ENCODE data around the gene LRRTM2.
"Not testable (repeated sequence)": the region's sequence is repeated elsewhere in the genome, so short reads cannot be mapped to it uniquely, and the experiment has no call there.

Gene LRRTM2

GRCh38 chr5:138874771-138875551 lies at the start of gene LRRTM2:
Gene LRRTM2 (minus strand): TSS chr5:138875335. CDS start chr5:138874911, 424 bp downstream.
- DNase-seq, result no peak

GRCh38 chr5:138922494-138922893 lies 47.4 kb upstream of the LRRTM2 start:
- DNase-seq, result no peak

- not testable (repeated sequence) for DNase-seq
Observed at GRCh38 chr5:138921362-138921761, 46.2 kb upstream of the LRRTM2 start.

- no peak for DNase-seq
Observed at GRCh38 chr5:138920181-138920580, 45.0 kb upstream of the LRRTM2 start.

- DNase-seq, result no peak
Observed at GRCh38 chr5:138918686-138919085, 43.6 kb upstream of the LRRTM2 start.

GRCh38 chr5:138914338-138914737 lies 39.2 kb upstream of the LRRTM2 start:
- DNase-seq, result no peak

- DNase-seq, result no peak
Observed at GRCh38 chr5:138913773-138914172, 38.6 kb upstream of the LRRTM2 start.

- DNase-seq, result no peak
Observed at GRCh38 chr5:138912093-138912492, 37.0 kb upstream of the LRRTM2 start.

GRCh38 chr5:138911441-138911840 lies 36.3 kb upstream of the LRRTM2 start:
- DNase-seq, result no peak

- no peak for DNase-seq
Observed at GRCh38 chr5:138910546-138911185, 35.5 kb upstream of the LRRTM2 start.

- no peak for DNase-seq
Observed at GRCh38 chr5:138909734-138910133, 34.6 kb upstream of the LRRTM2 start.

GRCh38 chr5:138905541-138905940 lies 30.4 kb upstream of the LRRTM2 start:
- DNase-seq, result no peak

- no peak for DNase-seq
Observed at GRCh38 chr5:138903130-138903775, 28.1 kb upstream of the LRRTM2 start.

- DNase-seq, result no peak
Observed at GRCh38 chr5:138901716-138902115, 26.6 kb upstream of the LRRTM2 start.

GRCh38 chr5:138900281-138900965 lies 25.3 kb upstream of the LRRTM2 start:
- peak; percentile 40 for DNase-seq

- no peak for DNase-seq
Observed at GRCh38 chr5:138898742-138899141, 23.6 kb upstream of the LRRTM2 start.

- no peak for DNase-seq
Observed at GRCh38 chr5:138898299-138898698, 23.2 kb upstream of the LRRTM2 start.

- DNase-seq, result no peak
Observed at GRCh38 chr5:138895918-138896317, 20.8 kb upstream of the LRRTM2 start.

GRCh38 chr5:138890644-138891043 lies 15.5 kb upstream of the LRRTM2 start:
- DNase-seq, result no peak

- no peak for DNase-seq
Observed at GRCh38 chr5:138889994-138890393, 14.9 kb upstream of the LRRTM2 start.

- DNase-seq, result no peak
Observed at GRCh38 chr5:138884554-138884953, 9.4 kb upstream of the LRRTM2 start.

- no peak for DNase-seq
Observed at GRCh38 chr5:138884094-138884493, 9.0 kb upstream of the LRRTM2 start.

GRCh38 chr5:138883211-138883610 lies 8.1 kb upstream of the LRRTM2 start:
- no peak for DNase-seq

Measured in stimulated activated CD4-positive, alpha-beta T cell treated with anti-CD3 and anti-CD28 coated beads, Interleukin-15, amount 100 ng/mL, for 24 hours (primary cell).